Renal cortical epithelial cell (primary cell): Measurements from ENCODE around the gene MYOZ3. TPM values are rescaled to one million over a fixed set of nuclear protein-coding genes. Genes with fewer than 3 reads are reported as not detected.

Experiments
- DNase-seq: peaks from one replicate; pipeline ENCODE4 v3.0.0-alpha.2; 2011; ENCODE audit warnings: low read depth
- total RNA-seq: library from RNA; depleted of rRNA; stranded (reverse); fragments of >200 nt; gene quantifications from 2 replicates; pipeline ENCODE4 v1.2.3, GENCODE V29; 2014

The MYOZ3 gene
- total RNA-seq, 1 donor from 2014 or later: 0.45 TPM

DNA sequence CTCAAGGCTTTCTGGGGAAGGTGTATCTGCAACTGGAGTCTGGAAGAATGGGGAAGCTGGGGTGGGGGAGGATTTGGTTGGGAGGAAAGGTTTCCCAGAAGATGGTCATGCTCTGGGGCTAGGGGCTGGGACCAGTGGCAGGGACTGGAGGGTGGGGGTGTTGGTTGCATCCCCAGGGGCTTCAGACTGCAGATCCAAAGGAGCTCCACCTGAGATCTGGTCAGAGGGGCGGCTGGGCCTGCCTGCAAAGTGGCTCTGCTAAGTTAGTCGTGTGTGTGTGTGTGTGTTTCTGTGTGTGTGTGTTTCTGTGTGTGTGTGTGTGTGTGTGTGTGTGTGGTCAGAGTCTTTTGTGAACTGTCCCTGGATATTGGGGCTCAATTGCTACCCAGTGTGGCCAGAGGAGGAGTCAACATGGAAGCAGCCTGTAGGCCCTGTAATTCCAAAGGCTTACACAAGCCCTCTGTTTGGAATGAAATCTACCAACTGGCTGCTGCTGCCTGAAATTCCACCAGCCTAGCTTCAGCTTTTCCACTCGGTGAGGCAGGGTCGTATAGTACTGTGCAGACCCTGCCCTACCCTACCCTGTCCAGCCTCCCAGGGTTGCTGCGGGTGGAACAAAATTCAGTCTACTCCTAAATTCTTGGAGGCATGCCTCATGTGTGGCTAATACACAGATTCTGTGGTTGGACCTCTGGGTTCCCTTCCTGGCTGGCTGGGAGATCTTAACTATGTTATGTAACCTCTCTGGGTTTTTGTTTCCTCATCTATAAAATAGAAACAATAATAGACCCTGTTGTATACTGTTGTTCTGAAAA is 33.1 kb upstream of the MYOZ3 start:
- DNase-seq: peak; percentile 39

DNA sequence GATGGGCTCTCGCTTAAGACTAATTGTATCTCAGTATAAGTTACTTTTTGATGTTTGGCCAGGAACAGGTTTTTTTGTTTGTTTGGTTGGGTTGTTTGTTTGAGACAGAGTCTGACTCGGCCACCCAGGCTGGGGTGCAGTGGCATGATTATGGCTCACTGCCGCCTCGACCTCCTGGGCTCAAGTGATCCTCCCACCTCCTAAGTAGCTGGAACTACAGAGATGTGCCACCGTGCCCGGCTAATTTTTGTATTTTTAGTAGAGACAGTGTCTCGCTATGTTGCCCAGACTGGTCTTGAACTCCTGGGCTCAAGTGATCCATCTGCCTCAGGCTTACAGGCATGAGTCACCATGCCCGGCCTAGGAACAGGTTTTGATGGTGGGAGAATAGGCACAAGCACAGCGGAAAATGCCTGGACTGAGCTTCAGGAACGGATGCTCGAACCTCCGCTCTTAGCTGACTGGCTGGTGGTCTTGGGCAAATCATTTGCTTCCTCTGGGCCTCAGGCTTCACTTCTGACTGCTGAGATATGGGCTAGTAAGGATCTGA is 32.0 kb upstream of the MYOZ3 start:
- DNase-seq: no peak

DNA sequence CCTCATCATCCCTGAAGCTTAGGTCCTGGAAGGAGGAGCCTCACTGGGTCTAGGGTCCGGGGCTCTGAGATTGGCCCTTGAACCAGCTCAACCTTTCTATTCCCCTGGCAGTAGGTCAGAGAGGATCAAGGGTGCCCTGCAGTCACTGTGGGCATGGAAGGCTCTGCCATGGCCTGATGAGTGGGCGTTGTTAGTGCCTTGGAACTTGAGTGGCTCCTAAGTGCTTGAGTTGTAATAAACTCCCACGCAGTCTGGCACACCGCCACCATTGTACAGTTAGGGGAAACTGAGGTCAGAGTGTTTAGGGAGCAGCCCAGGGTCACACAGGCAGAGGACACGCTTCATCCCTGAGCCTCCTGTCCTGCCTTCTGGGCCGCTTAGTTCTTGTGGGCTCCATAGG is 31.0 kb upstream of the MYOZ3 start:
- no peak for DNase-seq

DNA sequence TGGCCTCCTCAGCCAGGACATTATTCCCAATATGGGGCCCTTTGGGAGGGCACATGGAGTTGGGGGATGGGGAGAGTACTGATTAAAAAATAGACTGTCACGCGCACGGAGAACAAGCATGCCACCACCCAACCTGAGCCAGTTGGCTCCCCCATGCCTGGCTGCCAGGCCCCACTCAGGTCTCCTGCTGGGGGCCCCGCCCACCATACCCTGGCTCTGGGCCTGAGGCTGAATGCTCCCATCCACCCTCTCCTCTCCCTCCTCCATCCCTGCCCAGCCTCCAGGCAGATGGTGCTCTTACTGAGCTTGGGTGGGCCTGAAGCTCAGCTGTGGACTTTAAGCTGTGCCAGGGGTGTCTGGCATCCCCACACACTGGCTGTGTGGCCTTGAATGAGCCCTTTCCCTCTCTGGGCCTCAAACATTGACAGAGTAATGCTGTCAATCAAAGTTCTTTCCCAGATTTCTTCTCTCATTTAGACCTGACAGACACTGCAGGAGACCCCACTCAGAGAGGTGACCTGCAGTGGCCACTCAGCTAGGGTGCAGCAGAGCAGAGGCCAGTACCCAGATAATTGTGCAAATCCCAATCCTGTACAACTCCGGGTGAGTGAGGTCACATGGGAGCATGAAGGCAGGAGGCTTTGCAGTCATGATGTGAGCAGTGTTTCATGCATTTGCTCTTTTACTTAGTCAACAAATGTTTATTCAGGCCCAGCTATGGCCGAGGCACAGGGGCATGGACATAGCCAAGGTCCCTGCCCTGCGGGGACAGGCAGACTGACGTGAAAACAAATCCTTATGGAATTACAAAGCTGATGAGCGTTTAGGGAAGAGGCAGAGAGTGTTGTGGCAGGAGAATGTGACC is 30.4 kb upstream of the MYOZ3 start:
- DNase-seq: no peak

DNA sequence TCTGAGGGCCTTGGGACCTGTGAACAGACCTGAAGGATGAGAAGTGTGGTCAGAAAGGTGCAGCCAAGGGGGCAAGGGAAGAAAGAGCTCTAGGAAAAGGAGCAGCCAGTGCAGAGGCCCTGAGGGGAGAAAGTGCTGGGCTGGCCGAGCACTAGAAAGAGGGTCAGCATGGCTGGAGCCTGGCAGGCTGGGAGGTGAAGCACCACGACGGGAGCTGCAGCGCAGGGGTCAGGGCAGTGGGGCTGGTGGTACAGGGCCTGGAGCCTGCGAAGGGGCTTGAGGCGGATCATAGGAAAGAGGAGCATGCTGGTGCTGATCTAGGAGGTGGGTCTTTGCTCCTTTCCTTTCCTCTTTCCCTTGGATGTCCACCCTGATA is 29.7 kb upstream of the MYOZ3 start:
- DNase-seq: no peak

DNA sequence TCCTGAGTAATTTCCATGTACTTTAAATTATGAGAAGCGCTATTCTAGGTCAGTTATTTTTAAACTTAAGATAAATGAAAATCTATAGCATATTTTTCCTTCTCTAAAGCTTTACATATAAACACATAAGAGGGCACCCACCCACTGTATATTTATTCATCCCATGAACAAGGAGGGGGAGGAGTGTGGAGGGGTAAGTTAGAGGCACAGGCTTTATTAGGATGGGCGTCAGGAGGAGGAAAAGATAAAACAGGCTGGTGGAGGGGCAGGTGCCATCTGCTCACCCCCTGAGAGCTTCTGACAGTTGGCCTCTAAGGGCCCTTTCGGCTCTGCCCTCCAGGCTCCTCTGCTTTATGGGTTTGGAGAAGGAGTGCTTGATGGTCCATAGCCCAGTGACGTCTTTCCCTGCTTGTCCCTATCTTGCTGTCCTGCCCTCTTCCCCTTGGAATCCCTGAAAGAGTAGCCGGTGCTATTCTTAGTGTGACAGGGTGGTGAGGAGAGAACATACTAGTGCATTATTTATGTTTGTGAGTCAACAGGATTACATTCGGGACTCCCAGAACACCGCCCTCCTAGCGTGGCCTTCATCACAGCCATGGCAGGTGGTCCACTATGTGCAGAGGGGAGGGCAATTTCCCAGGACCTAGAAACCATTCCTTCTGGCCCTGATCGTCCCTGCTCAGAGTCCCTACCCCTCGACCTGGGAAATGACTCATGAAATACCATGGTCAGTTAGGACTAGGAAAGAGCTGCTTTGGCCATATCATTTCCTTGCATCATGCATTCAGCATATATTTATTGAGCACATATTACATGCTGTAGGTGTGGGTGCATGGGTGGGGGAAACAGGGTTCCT is 28.5 kb upstream of the MYOZ3 start:
- DNase-seq: no peak

DNA sequence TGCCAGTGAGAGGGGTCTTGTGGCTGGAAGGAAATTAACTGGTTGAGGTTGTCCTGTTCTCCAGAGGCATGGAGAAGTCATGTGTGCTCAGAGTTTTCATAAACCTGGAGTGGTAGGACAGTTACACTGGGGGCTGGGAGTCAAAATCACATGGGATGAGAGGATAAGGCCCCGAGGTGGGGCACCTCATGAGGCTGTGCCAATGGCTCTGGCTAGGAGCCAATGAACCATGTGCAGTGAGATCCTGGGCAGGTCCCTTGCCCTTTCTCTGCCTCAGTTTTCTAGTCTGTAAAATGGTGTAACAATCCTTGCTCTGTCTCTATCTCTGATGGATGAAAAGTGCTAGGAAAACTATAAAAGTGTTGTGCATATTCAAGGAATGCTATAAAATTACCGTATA is 27.6 kb upstream of the MYOZ3 start:
- no peak for DNase-seq

DNA sequence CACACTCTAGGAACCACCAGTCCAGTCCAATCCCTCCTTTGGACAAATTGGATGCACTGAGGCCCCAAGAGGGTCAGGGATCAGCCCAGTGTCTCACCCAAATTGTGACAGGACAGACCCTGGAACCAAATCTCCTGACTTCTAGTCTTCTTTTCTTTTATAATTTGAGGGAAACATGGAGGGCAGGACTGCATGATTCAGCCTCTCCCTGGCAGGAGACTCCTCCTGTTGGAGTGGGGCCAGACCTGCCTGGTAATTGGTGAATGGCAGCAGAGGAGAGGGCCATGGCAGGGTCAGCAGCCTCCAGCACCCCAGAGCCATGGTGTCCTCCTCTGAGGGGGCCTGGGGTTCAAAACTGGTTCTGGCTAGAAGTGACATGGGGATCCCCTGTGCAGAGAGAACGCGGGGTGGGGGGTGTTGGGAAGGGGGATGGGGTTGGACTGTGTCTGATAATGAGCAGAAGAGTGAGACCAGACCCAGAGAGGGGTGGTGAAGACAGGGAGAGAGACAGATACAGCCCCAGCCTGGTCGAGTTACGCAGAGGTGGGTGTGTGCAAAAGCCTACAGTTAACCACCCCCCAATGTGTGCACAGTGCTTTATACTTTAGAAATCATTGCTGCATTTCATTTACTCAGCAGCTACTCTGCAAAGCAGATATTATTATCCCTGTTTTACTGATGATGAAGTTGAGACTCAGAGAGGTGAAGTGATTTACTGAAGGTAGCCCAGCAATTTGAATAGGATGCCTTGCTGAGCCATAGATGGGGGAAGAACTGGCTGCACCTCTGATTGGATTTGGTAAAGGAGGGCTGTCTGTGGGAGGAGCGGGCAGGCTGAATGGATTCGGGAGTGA is 24.4 kb upstream of the MYOZ3 start:
- DNase-seq: peak; percentile 80

DNA sequence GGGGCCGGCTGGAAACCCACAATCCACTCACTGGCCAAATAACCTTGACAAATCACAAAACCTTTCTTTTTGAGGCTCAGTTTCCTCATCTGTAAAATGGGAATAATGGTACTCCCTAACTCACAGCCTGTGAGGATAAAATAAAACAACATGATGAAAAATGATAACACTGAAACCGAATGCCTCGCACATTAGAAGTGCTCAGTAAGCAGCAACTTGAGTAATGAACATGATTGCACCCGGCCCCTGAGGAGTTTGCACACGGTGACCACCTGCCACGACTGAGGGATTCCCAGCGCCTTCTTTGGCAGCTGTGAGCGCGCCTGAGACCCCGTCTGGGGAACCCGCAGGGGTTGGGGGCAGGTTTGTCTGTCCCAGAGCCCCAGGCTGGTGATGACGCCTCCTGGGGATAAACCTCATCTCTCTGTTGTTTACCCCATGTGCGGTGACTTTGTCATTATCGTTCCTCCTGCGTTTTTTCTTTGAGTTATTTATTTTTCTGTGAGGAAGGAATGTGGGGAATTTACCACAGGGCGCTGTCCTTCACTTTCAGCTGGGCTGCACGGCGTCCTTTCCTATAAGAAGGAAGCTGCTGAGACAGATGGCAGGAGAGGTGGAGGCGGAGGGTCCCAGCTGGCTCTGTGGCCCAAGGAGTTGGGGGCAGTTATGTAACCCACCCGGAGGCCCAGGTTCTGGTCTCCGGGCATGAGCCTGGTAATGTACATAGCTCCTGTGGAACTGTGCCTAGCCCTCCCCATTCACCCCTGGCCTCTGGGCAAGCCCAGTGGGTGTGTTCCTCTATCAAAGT is 23.6 kb upstream of the MYOZ3 start:
- peak; percentile 93 for DNase-seq

DNA sequence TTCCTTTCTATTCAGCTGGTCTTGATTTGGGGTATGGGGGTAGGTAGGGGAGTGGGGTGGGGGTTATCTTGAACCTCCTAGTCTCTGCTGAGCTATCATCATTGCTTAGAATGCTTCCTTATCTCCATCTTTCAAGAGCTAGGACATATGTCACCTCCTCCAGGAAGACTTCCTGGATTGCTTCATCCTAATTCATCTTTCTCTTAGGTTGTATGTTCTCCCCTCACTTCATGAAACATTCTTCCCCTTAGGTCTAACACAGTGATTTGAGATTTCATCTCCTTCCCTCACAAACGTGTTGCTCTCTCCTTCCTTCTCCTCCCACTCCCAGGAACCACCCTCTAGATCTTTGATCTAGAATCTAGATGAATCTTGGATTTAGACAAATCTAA is 23.0 kb upstream of the MYOZ3 start:
- no peak for DNase-seq

DNA sequence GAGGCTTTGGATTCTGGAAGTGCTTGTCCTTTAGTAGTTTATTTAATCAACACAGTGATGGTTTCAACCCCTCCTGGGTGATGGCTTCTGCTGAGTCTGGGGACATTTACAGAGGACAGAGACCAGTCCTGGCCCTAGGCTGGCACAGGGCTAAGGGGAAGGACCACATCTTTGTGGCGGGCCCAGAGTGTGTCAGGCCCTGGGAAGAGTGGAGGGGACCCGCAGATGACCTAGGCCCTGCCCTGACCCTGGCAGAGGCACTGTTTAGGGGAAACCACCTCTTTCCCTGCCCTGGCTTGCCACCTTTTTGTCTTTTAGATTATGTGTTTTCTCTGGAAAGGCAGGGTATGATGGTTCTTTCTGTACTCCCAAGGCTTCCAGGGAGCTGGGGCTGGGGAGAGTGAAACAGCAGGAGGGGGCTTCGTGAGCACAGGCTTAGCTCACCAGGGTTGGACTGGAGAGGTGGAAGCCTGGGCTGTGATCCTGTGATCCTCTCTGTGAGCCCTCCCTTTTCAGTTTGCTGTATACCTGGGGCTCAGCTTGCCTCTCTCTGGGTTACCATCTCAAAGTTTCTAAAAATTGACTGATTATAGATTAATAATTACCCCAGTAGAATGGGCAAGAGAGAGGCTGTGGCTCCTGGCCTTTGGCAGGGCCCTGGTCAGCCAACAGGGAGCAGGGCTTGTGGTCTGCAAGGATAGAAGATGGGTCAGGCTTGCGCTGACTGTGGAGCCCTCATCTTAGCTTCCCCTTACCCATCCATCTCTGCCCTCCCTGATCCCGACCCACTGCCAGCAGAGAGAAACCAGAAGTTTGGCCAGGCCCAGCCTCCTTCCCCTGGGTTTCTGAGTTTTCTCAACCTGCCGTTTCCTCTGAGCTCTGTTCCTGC is 22.3 kb upstream of the MYOZ3 start:
- no peak for DNase-seq

DNA sequence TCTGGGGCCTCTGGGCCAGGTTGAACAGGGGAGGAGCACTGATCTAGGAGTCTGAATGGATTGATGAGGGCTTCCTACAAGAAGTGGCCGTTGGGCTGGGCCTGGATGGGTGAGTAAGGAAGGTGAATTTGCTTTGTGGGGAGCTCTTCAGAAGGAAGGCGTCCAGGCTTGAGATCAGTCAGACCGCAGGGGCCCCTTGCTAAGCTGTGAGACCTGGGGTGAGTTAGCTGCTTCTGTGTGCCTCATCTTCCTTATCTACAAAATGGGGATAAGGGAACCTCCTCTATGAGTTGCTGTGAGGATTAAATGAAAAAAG is 21.7 kb upstream of the MYOZ3 start:
- DNase-seq: no peak

DNA sequence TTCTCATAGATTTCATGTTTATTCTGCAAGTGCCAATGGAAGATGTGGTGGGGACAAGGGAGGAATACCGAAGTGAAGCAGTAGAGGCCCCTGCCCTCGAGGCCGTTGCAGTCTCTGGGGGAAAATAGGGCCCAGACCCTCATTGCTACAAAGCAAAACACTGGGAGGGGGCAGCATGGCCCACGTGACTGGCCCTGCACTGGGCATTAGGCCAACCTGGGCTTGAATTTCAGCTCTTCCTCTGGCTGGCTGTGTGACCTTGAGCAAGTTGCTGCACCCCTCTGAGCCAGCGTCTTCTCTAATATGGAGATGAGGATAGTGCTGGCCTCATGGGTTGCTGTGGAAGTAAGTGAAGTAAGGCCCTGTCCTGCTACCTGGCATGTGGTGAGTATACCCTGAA is 21.3 kb upstream of the MYOZ3 start:
- no peak for DNase-seq

DNA sequence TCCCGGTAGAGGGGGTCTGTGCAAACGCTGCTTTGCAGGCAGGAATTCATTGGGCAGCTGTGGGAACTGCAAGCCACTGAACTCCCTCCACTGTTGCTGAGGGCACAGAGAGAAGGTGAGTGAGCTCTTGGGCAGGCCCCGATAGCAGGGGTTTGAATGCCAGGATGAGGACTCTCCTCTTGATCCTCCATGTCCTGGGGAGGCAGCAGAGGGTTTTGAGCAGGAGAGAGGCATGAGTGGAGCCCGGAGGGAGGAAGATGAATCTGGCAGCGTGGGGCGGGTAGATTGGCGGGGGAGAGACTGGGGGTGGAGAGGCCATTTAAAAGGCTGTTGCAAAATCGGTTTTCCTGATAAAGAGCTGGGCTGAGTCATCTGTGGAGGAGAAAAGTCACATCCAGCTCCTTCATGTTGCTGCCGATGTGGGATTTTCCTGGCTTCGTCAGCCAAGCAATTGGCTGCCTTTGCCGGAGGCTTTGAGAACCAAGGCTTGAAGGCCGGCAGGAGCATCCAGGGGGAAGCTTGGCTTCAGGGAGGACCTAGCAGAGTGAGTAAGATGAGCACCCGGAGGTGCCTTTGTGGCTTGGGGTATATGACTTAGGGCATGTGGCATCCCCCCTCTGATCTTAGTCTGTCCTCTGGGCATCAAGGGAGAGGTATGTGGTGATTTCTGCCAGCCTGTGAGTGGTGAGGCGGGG is 20.6 kb upstream of the MYOZ3 start, which contains the start of gene SYNPO:
Gene SYNPO (plus strand): TSS at position 350 of the 695 bp plus-strand sequence. CDS start 7,616 bp downstream, outside the sequence.
- peak; percentile 97 for DNase-seq

DNA sequence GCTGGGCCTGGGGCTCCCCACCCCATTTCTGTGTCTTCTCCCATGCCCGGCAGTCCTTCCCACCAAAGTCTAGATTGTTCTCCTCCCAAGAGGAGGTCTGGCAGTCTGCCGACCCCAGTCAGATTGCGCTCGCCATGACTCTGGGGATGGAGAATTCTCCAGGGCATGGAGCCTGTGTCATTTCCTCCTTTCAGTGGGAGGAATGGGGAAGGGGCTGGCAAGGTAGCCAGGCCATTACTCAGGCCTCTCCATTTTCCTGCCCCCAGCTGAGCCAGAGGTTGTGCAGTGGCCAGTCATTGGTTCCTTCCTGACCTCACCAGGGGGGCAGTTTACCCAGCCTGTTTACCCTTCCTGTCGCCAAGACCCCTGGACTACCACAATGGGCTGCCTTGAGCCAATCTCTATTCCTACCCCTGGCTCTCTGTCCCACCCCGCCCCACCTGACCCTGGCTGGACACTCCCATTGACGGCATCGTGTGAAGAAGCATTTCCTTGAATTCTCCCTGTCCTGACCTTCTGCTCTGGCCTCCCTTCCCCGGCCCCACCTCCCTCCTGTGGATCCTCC is 20.0 kb upstream of the MYOZ3 start:
- DNase-seq: no peak

DNA sequence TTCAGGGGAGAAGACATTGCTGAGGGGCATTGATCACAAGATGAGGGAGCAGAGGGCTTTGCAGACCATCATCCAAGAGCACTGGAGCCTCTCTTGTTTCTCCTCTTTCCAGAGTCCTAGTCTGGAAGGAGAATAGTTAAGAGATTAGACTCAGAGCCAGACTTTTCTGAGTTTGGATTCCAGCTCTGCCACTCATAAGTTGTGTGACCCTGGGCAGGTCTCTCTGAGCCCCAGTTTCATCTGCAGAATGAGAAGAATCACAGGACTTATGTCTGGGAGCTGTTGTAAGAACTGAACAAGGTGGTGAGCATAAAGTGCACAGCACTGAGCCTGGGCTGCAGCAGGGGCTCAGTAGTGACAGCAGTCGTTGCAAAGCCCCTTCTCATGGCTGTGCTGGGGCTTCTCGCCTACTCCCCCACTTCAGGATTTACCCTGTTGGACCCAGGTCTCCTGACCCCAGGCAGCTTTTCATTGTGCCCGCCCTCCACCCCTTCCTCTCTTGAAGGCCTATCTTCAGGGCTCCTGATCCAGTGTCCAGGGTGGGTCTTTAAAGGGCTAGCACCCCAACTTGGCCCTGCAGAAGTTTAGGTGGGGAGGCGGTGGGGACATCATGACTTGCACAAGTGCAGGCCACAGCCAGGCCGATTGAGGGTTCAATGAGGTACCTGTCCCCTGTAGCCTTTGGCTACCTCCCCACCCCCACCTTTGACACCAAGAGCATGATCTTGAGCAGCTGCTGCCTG is 19.1 kb upstream of the MYOZ3 start:
- DNase-seq: no peak

DNA sequence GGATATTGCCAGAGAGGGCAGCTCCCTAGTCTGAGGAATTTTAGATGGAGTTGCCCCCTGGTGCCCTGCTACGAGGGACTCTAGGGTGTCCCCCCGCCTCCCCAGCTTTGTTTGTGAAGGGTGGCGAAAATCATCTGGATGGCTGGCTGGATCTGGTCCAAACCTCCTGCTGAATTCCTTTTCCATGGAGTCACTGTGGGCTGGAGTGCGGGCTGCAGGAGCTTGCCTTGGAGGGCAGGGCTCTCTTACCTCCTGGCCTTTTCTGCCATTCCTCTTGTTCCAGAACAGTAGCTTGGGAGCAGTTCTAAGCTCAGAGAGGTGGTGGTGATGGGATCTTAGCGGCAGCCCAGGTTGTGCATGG is 18.5 kb upstream of the MYOZ3 start:
- peak; percentile 96 for DNase-seq
